Gastrocnemius medialis (tissue), 4 donors: Measurements from ENCODE around the gene GNAZ. TPM values are rescaled to one million over a fixed set of nuclear protein-coding genes. Genes with fewer than 3 reads are reported as not detected.

Source experiments
- ATAC-seq, 2 donors: fragments of 150-250 bp; one replicate each; pipeline ENCODE4 v1.9.1; 2016
- DNase-seq, 2 donors: peaks; one replicate each; pipeline ENCODE4 v3.0.0-alpha.2; 2019
- H3K27ac ChIP-seq, 4 donors: fragments of 200-600 bp; sonication (generic); 1 replicate in 1 of 4; 2 replicates in 3 of 4; pipeline ENCODE4 v1.5.1; 2016 to 2018; ENCODE audit warnings: mild to moderate bottlenecking in 2 of 4, moderate library complexity in 1 of 4
- H3K27me3 ChIP-seq, 3 donors: fragments of 200-600 bp; sonication (generic) in 2 of 3; 1 replicate in 1 of 3; 2 replicates in 2 of 3; pipeline versions ENCODE4 v1.5.1 to v1.6.0; 2016 to 2019; ENCODE audit warnings: mild to moderate bottlenecking in 1 of 3, moderate library complexity in 1 of 3
- H3K36me3 ChIP-seq, 2 donors: fragments of 200-600 bp; sonication (generic) in 1 of 2; one replicate each; pipeline ENCODE4 v1.5.1; 2017 to 2018
- H3K4me1 ChIP-seq, 2 donors: fragments of 200-600 bp; sonication (generic) in 1 of 2; one replicate each; pipeline ENCODE4 v1.5.1; 2016 to 2017; ENCODE audit warnings: mild to moderate bottlenecking in 2 of 2
- H3K4me3 ChIP-seq, 4 donors: fragments of 200-600 bp; sonication (generic) in 3 of 4; 1 replicate in 1 of 4; 2 replicates in 3 of 4; pipeline ENCODE4 v1.5.1; 2016 to 2019; ENCODE audit warnings: mild to moderate bottlenecking in 2 of 4
- H3K9me3 ChIP-seq, 3 donors: fragments of 200-600 bp; sonication (generic) in 2 of 3; 1 replicate in 1 of 3; 2 replicates in 2 of 3; pipeline ENCODE4 v1.5.1; 2016 to 2019
- CTCF ChIP-seq, 5 experiments: fragments of 450-650 bp in 3 of 5; fragments of 200-600 bp in 2 of 5; sonication (generic) in 2 of 5; IDR thresholded peaks in 4 of 5; conservative IDR thresholded peaks in 1 of 5; 1 replicate in 4 of 5; 2 replicates in 1 of 5; pipeline ENCODE4 v1.5.1; 2016 to 2019; ENCODE audit warnings: antibody characterized with exemption in 5 of 5, mild to moderate bottlenecking in 3 of 5, moderate library complexity in 3 of 5
- POLR2A ChIP-seq, 2 donors: fragments of 450-650 bp; IDR thresholded peaks; one replicate each; pipeline ENCODE4 v1.6.1; 2017; ENCODE audit warnings: antibody characterized with exemption in 2 of 2, mild to moderate bottlenecking in 2 of 2, moderate library complexity in 2 of 2
- in situ Hi-C, 4 donors: fragments of 200-750 bp; cut with MboI; loops; one replicate each; pipeline versions ENCODE4 v1.15.0 to v1.8.0; 2017; ENCODE audit warnings: low sequenced_read_pairs in 4 of 4
- intact Hi-C: fragments of 100-400 bp; cut with DNase I; formaldehyde crosslinking; loops from one replicate; pipeline ENCODE4 v1.15.1; 2023; ENCODE audit warnings: low total_unique reads
- total RNA-seq, 4 donors: library from RNA; depleted of rRNA; stranded (reverse); fragments of >200 nt; gene quantifications; one replicate each; pipeline versions ENCODE4 v1.1.0 to v1.2.3, GENCODE V29; 2016

Gene GNAZ
- total RNA-seq, 4 donors from 2014 or later = 0.92 to 3.1 (median 2.6) TPM

GRCh38 chr22:23068096-23068831 lies 2.1 kb upstream of the GNAZ start:
- intact Hi-C loops = no loop called here
- no peak for ATAC-seq

DNA sequence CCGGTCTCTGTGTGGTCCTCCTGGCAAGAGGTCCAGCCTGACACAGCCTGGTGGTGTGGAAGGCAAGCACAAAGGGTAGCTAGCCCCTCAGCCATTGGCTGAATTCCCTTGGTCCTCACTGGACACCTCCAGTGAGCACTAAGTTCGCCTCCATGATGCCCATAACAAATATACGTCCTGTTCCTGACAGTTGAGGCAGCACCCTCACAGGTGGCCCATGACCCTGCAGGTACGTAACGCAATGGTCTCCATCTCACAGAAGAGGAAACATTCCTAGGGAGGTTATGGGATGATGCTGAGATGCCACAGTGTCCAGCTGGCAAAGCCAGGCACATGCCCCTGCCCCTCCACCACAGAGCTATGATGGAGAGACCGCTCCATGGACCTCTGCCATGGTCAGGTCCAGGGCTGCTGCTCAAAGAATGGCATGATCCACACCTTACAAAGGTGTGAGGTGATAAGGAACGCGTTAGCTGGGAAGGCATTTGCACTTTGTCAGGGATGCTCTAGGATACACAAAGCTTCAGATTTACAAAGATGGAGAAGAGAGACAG lies 1.4 kb upstream of the GNAZ start:
- intact Hi-C loops = no loop called here

More at GRCh38 chr22:23068096-23068831, 2.1 kb upstream of the GNAZ start:
- in situ Hi-C loops = no loop called here
- Histone ChIP-seq H3K27ac (no peak overlapping the region), H3K27me3 (no peaks in the 10 kb centered on the region), H3K4me3 (no peak overlapping the region), H3K4me1 (peaks cover 6 to 7% of the 10 kb centered on the region in 2 donors), H3K9me3 (no peaks in the 10 kb centered on the region), H3K36me3 (no peaks in the 10 kb centered on the region)
- TF ChIP-seq POLR2A (IDR thresholded peaks at IDR 0.05) (no peak), CTCF (IDR thresholded peaks at IDR 0.05 in 4 of 5, conservative IDR thresholded peaks at IDR 0.05 in 1 of 5) (no peak)
- DNase-seq = no peak

GRCh38 chr22:23069502-23070357 lies 589 bp upstream of the GNAZ start:
- no peaks in the 10 kb centered on the region for H3K9me3 ChIP-seq
- DNase-seq (peak; percentile 83 to 90), ATAC-seq (peak; percentile 96)
- H3K4me1 ChIP-seq = peaks cover 6 to 7% of the 10 kb centered on the region in 2 donors
- peak overlapping the region in 2 of 4 donors; percentile 40 to 57 for H3K27ac ChIP-seq
- in situ Hi-C loops (no loop called here), intact Hi-C loops (no loop called here)
- no peaks in the 10 kb centered on the region for H3K36me3 ChIP-seq
- peak overlapping the region; percentile 58 to 77 (median 71) for H3K4me3 ChIP-seq
- no peak for TF ChIP-seq CTCF (IDR thresholded peaks at IDR 0.05 in 4 of 5, conservative IDR thresholded peaks at IDR 0.05 in 1 of 5)
- TF ChIP-seq POLR2A (IDR thresholded peaks at IDR 0.05) = no peak
- no peaks in the 10 kb centered on the region for H3K27me3 ChIP-seq

More for the DNA sequence above, 1.4 kb upstream of the GNAZ start:
- peaks cover 6 to 7% of the 10 kb centered on the region in 2 donors for H3K4me1 ChIP-seq
- H3K27me3 ChIP-seq = no peaks in the 10 kb centered on the region
- H3K27ac ChIP-seq = no peak overlapping the region
- H3K36me3 ChIP-seq = no peaks in the 10 kb centered on the region
- DNase-seq (no peak), ATAC-seq (no peak)
- in situ Hi-C loops = no loop called here
- no peak for TF ChIP-seq POLR2A (IDR thresholded peaks at IDR 0.05)
- no peak for TF ChIP-seq CTCF (IDR thresholded peaks at IDR 0.05 in 4 of 5, conservative IDR thresholded peaks at IDR 0.05 in 1 of 5)
- H3K9me3 ChIP-seq = no peaks in the 10 kb centered on the region
- no peak overlapping the region for H3K4me3 ChIP-seq

DNA sequence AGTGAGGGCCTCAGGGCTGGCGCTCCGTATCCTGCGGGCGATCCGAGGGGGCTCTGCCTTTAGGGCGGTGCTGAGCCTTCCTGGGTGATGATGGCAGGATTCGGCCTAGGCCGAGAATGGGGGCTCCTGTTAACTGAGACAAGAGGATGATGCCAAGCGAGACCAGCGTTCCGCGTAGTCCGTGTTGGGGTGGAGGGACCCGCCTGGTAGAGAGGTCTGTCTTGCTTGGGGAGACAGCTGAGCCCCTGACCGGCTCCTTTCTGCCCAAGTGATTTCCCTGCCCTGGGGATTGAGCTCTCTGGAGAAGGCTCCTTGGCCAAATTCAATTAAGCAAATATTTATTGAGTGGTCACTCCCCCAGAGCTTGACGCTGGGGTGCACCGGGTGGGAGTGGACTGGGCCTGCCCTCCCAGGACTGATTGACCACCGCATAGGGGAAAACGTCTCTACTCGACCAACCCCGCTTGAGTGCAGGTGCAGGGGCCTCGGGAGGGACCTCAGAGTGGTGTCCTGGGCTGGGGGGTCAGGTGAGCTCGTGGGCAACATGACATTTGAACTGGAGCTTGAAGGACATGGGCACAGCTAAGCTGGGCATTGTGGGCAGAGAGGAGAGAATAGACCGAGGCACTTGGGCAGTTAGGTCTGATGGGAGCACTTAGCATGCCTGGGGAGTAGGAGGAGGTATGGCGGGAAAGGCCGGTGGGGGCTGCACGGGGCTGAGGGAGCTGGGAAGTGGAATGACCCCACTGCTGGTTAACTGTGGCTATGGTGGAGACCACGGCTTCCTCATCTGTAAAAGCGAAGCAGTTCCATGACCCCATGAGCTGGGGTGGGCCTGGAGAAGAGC lies 1.1 kb downstream of the GNAZ start:
- H3K27me3 ChIP-seq = no peaks in the 10 kb centered on the region
- peak overlapping the region; percentile 42 to 72 (median 56) for H3K4me3 ChIP-seq
- TF ChIP-seq CTCF (IDR thresholded peaks at IDR 0.05 in 4 of 5, conservative IDR thresholded peaks at IDR 0.05 in 1 of 5) (no peak), POLR2A (IDR thresholded peaks at IDR 0.05) (no peak)
- DNase-seq (no peak), ATAC-seq (no peak)
- H3K36me3 ChIP-seq = no peaks in the 10 kb centered on the region
- peaks cover 6 to 7% of the 10 kb centered on the region in 2 donors for H3K4me1 ChIP-seq
- in situ Hi-C loops = no loop called here
- intact Hi-C loops = no loop called here
- no peak overlapping the region for H3K27ac ChIP-seq
- no peaks in the 10 kb centered on the region for H3K9me3 ChIP-seq
